Measurements from ENCODE around the gene LACC1.
A peak's percentile ranks its signal among the peaks of the same experiment; 100 is the strongest.

Gene LACC1

GRCh38 chr13:43879755-43880181 is at the start of gene LACC1:
Gene LACC1 (plus strand): TSS chr13:43879904. CDS start chr13:43880986, 1,082 bp downstream.
- peak in 1 of 2 experiments; percentile 68 for DNase-seq

- no peak for DNase-seq
These were observed 49.2 kb upstream of the LACC1 start for GRCh38 chr13:43830497-43830881.

GRCh38 chr13:43831088-43831487 is 48.6 kb upstream of the LACC1 start:
- DNase-seq, result no peak

- DNase-seq, result no peak
These were observed 44.0 kb upstream of the LACC1 start for GRCh38 chr13:43835701-43836100.

- DNase-seq, result no peak
These were observed 40.8 kb upstream of the LACC1 start for GRCh38 chr13:43838909-43839308.

DNA sequence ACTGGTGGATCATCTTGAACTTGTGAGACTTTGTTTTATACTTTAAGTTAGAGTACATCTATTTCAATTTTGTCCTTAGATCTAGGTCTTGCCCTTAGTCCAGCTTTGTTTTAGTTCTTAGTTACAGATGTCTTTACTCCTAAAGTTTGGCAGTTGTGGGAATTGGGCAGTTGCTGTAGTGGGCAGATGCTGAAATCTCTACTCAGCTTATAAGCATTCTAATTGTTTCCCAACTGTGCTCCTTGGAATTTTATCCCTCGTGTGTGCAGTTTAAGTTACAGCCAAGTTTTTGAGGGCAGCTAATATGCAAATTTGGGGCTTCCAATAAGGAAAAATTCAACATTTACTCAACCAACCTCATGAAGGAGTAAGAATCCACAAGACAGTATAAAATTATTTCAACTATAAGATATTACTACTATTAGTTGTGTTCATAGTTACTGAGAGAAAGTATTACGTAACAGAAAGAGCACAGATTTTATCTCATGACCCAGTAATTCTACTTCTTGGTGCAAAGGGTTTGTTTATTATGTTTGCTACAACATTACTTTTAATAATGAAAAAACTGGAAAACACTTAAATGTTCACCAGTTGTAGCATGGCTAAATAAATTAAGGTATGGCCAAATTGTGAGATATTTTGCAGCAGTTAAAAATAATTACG is 33.1 kb upstream of the LACC1 start:
- no peak for DNase-seq

- no peak for DNase-seq
These were observed 31.6 kb upstream of the LACC1 start for GRCh38 chr13:43848001-43848649.

- DNase-seq, result no peak
These were observed 28.8 kb upstream of the LACC1 start for GRCh38 chr13:43850873-43851272.

GRCh38 chr13:43852923-43853404 is 26.7 kb upstream of the LACC1 start:
- DNase-seq, result no peak

- no peak for DNase-seq
These were observed 17.8 kb upstream of the LACC1 start for GRCh38 chr13:43861863-43862262.

DNA sequence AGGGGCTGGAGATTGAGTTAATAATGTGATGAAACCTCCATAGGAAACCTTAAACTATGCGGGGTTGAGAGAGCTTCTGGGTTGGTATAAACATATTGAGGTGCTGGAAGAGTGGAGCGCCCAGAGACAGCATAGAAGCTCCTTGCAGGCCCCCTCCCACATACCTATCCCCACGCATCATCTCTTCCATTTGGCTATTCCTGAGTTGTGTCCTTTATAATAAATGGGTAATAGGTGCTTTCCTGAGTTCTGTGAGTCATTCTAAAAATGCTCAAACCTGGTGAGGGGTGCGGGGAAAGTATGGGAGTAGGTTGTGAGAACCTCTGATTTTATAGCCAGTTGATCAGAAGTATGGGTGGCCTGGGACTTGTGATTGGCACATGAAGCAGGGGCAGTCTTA is 14.8 kb upstream of the LACC1 start:
- DNase-seq, result no peak

DNA sequence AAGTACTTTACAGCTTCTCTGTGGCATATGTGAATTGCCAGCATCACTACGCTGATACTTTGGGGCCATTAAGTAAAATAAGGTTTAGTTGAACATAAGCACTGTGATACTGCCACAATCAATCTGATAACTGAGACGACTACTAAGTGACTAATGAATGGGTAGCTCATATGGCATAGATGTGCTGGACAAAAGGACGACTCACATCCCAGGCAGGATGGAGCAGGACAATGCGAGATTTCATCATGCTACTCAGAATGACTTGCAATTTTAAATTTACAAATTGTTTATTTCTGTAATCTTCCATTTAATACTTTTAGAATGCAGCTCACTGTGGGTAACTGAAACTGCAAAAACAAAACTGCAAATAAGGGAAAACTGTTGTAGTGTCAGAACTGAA is 13.8 kb upstream of the LACC1 start:
- no peak for DNase-seq

- no peak for DNase-seq
These were observed 7.5 kb upstream of the LACC1 start for GRCh38 chr13:43872181-43872580.

GRCh38 chr13:43874504-43875092 is 5.1 kb upstream of the LACC1 start:
- DNase-seq, result peak in 1 of 2 experiments; percentile 7

DNA sequence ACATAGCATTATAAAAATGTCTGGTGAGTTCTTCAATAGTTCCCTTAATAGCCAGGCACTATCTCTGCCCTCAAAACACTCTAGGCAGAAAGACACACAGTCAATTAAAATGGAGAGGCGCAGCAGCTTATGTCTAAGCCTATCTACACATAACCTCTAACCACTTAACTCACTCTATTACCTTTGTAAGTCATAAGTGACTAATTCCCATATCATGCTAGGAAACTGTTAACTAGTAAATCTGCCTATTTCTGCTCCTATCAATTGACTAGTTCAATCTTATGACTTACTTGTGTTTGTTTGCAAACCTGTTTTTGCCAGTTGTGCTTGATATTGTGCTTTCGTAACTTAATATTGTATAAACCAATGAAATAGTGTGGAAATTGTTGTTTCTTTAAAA is 3.3 kb upstream of the LACC1 start:
- no peak for DNase-seq

- DNase-seq, result no peak
These were observed 2.4 kb upstream of the LACC1 start for GRCh38 chr13:43877326-43877725.

- no peak for DNase-seq
These were observed 1.9 kb upstream of the LACC1 start for GRCh38 chr13:43877766-43878165.

- peak; percentile 69 to 74 for DNase-seq
These were observed 581 bp upstream of the LACC1 start, which contains the start of gene CCDC122 for GRCh38 chr13:43878892-43879754. Gene CCDC122 (minus strand): TSS chr13:43879740. CDS start chr13:43869376, 10,364 bp downstream.

DNA sequence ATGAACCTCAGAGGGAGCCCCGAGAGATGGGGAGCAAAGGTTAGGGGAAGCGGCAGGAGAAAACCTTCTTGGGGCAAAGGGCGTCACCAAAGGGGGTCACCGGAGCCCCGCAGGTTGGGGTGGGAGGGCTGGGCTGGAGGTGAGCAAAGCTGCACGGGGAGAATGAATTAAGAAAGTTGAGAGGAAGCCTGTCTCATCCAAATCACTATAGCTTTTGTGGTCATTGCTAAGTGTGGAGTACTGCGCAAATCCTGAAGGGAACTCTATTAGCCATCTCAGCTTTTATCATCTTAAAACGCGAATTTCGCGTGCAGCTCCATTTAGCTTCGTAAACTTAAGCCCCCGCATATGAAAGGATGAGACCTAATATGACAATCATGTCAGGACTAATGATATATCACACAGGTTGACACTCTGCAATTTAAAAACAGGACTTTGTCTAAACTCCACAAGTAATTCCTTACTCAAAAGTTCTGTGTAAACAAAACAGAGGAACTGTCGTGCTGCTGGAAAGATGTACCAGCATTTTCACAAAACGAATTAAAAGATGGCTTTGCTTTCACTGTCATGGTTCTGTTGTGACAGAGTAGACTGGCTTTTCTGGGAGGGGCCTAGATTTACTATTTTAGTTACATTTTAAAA is 631 bp downstream of the LACC1 start:
- no peak for DNase-seq

DNA sequence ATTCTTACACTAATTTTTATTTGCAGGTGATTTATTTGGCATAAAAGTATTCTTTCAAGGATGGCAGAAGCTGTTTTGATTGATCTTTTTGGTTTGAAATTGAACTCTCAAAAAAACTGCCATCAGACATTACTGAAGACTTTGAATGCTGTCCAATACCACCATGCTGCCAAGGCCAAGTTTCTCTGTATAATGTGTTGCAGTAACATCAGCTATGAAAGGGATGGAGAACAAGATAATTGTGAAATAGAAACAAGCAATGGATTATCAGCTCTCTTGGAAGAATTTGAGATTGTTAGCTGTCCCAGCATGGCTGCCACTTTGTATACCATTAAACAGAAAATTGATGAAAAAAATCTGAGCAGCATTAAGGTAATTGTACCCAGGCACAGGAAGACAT is 1.2 kb downstream of the LACC1 start:
- no peak for DNase-seq

GRCh38 chr13:43881580-43881979 is 1.9 kb downstream of the LACC1 start:
- no peak for DNase-seq

- no peak for DNase-seq
These were observed 3.9 kb downstream of the LACC1 start for GRCh38 chr13:43883631-43884030.

DNA sequence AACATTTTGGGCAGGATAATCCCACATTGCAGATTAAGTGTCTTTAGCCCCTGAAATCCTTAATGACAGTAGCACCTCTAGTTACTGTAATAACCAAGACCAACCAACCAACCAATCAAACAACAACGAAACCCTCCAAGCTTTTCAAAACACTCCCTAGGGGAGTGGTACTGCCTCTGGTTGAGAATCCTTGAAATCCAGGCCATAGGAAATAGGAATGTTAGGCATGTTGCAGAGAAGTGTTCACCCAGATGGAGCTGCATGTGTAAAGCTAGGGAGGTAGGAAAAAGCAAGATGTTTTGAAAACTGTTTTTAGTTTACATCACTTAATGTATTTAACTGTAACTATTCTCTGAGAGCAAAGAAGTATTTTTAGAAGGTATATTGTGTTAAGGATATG is 4.5 kb downstream of the LACC1 start:
- no peak for DNase-seq
